ENCODE results near the gene PRAC2. TPM values are rescaled to one million over a fixed set of nuclear protein-coding genes. Genes with fewer than 3 reads are reported as not detected.
A peak's percentile ranks its signal among the peaks of the same experiment; 100 is the strongest.

The PRAC2 gene
- total RNA-seq, 1 donor from 2014 or later: not detected

GRCh38 chr17:48722201-48722907 is 631 bp upstream of the PRAC2 start, which contains the start of gene PRAC1:
Gene PRAC1, minus strand, starts transcription at chr17:48722518. Its CDS starts 126 bp downstream, at chr17:48722392.
- TF ChIP-seq CTCF (conservative IDR thresholded peaks at IDR 0.05; ENCODE audit: low read depth, low read length): no peak
- H3K4me3 ChIP-seq (ENCODE audit: low read depth, low read length): no peak within 1 kb of the TSS
- DNase-seq (ENCODE audit: low read depth): no peak

- TF ChIP-seq CTCF (conservative IDR thresholded peaks at IDR 0.05; ENCODE audit: low read depth, low read length): no peak
- no peak for DNase-seq (ENCODE audit: low read depth)
- H3K4me3 ChIP-seq (ENCODE audit: low read depth, low read length): no peak overlapping the region
Measured at GRCh38 chr17:48723423-48724250, 652 bp downstream of the PRAC2 start.

GRCh38 chr17:48724251-48725003 is 1.4 kb downstream of the PRAC2 start:
- peak; percentile 22 for DNase-seq (ENCODE audit: low read depth)
- TF ChIP-seq CTCF (conservative IDR thresholded peaks at IDR 0.05; ENCODE audit: low read depth, low read length): peak; percentile 78
- peak overlapping the region; percentile 0 for H3K4me3 ChIP-seq (ENCODE audit: low read depth, low read length)

GRCh38 chr17:48725004-48725287 is 2.0 kb downstream of the PRAC2 start:
- no peak for DNase-seq (ENCODE audit: low read depth)
- peak overlapping the region; percentile 0 for H3K4me3 ChIP-seq (ENCODE audit: low read depth, low read length)
- TF ChIP-seq CTCF (conservative IDR thresholded peaks at IDR 0.05; ENCODE audit: low read depth, low read length): no peak

- H3K4me3 ChIP-seq (ENCODE audit: low read depth, low read length): peak overlapping the region; percentile 0
- no peak for DNase-seq (ENCODE audit: low read depth)
- no peak for TF ChIP-seq CTCF (conservative IDR thresholded peaks at IDR 0.05; ENCODE audit: low read depth, low read length)
Measured at GRCh38 chr17:48725288-48726064, 2.5 kb downstream of the PRAC2 start.

GRCh38 chr17:48726114-48726915 is 3.3 kb downstream of the PRAC2 start:
- no peak for TF ChIP-seq CTCF (conservative IDR thresholded peaks at IDR 0.05; ENCODE audit: low read depth, low read length)
- DNase-seq (ENCODE audit: low read depth): no peak
- no peak overlapping the region for H3K4me3 ChIP-seq (ENCODE audit: low read depth, low read length)

Measured in epithelial cell of proximal tubule (primary cell).